Measurements from ENCODE around the gene SLC12A4. TPM values are rescaled to one million over a fixed set of nuclear protein-coding genes. Genes with fewer than 3 reads are reported as not detected.

The SLC12A4 gene
- total RNA-seq, 1 donor from 2014 or later: 117 TPM

- H3K27me3 Mint-ChIP-seq (ENCODE audit: low read depth): no peaks in the 10 kb centered on the region
- DNase-seq (ENCODE audit: low spot score): no peak
Observed at GRCh38 chr16:67935101-67935401, 33.4 kb downstream of the SLC12A4 start.

DNA sequence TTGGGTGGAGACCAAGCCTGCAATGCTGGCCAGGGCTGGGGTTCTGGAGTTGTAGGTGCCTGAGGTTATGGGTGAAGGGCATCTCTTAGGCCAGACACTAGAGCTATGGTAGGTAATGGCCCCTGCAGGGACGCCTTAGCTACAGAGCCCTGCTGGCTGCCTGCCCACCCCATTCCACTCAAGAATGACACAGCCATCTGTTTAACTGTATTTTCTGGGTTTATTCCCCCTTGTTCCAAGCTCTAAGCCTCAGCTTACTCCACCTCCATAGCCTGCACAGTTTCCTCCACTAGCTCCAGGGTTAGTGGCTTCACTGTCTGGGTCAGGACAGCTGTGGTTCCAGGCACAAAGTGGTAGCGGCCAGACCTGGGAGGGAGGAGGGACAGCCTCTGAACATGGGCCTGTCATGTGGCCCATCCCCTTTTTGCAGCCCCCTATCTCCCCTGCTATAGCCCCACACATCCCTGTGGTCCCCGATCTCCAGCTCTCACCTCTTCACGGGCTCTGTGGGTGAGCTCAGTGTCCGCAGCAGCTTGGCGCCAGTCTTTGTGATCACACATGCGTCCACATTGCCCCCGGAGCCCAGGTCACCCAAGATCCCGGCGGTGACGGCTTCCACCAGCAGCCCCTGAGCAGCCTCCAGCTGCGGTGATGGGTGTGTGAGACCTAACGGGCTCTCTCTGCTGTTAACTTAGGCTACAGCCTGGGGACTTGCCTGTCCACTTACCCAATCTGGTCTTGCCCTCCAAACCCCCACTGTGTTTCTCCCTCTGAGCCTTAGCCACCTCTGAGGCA, 33.9 kb downstream of the SLC12A4 start:
- H3K4me1 Mint-ChIP-seq (ENCODE audit: low read depth): peaks cover 27% of the 10 kb centered on the region
- peak; percentile 93 for DNase-seq (ENCODE audit: low spot score)
- peak overlapping the region; percentile 97 for H3K27ac Mint-ChIP-seq (ENCODE audit: unreplicated experiment)
- no peaks in the 10 kb centered on the region for H3K9me3 Mint-ChIP-seq (ENCODE audit: low read depth)
- peak overlapping the region; percentile 98 for H3K4me3 Mint-ChIP-seq (ENCODE audit: unreplicated experiment)
- H3K36me3 Mint-ChIP-seq (ENCODE audit: low read depth): no peaks in the 10 kb centered on the region
- TF ChIP-seq CTCF (IDR thresholded peaks at IDR 0.05): no peak
- H3K27me3 Mint-ChIP-seq (ENCODE audit: low read depth): no peaks in the 10 kb centered on the region

More at GRCh38 chr16:67935101-67935401, 33.4 kb downstream of the SLC12A4 start:
- no peak for TF ChIP-seq CTCF (IDR thresholded peaks at IDR 0.05)
- no peaks in the 10 kb centered on the region for H3K9me3 Mint-ChIP-seq (ENCODE audit: low read depth)
- peak overlapping the region; percentile 98 for H3K4me3 Mint-ChIP-seq (ENCODE audit: unreplicated experiment)
- H3K36me3 Mint-ChIP-seq (ENCODE audit: low read depth): peaks cover 2% of the 10 kb centered on the region
- peaks cover 27% of the 10 kb centered on the region for H3K4me1 Mint-ChIP-seq (ENCODE audit: low read depth)
- peak overlapping the region; percentile 97 for H3K27ac Mint-ChIP-seq (ENCODE audit: unreplicated experiment)

DNA sequence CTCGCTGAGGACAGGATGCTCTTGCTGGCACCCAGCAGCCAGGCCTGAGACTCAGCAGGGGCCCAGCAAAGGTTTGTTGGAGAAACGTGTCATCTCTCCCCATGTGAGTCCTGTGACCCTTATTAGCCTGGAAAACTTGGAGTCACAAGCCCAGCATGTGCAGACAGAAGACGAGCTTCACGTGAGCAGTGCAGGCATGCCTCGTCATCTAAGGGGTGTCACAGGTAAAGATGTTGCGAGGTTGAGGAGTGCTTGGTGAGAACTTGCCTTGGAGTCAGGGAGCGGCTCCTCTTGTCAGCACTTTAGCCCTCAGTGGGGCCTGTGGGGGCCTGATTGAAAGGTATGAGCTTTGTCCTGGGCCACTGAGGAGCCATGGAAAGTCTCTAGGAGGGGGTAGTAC, 34.6 kb downstream of the SLC12A4 start:
- peak overlapping the region; percentile 0 for H3K27ac Mint-ChIP-seq (ENCODE audit: unreplicated experiment)
- H3K27me3 Mint-ChIP-seq (ENCODE audit: low read depth): no peaks in the 10 kb centered on the region
- no peaks in the 10 kb centered on the region for H3K9me3 Mint-ChIP-seq (ENCODE audit: low read depth)
- H3K36me3 Mint-ChIP-seq (ENCODE audit: low read depth): no peaks in the 10 kb centered on the region
- H3K4me3 Mint-ChIP-seq (ENCODE audit: unreplicated experiment): no peak overlapping the region
- peaks cover 27% of the 10 kb centered on the region for H3K4me1 Mint-ChIP-seq (ENCODE audit: low read depth)
- no peak for TF ChIP-seq CTCF (IDR thresholded peaks at IDR 0.05)
- no peak for DNase-seq (ENCODE audit: low spot score)

- Mint-ChIP-seq H3K4me1 (ENCODE audit: low read depth) (peaks cover 26% of the 10 kb centered on the region), H3K4me3 (ENCODE audit: unreplicated experiment) (no peak overlapping the region), H3K27me3 (ENCODE audit: low read depth) (no peaks in the 10 kb centered on the region), H3K9me3 (ENCODE audit: low read depth) (no peaks in the 10 kb centered on the region), H3K27ac (ENCODE audit: unreplicated experiment) (no peak overlapping the region), H3K36me3 (ENCODE audit: low read depth) (peaks cover 1% of the 10 kb centered on the region)
- DNase-seq (ENCODE audit: low spot score): peak; percentile 69
- TF ChIP-seq CTCF (IDR thresholded peaks at IDR 0.05): no peak
Observed at GRCh38 chr16:67932462-67932840, 36.0 kb downstream of the SLC12A4 start.

GRCh38 chr16:67931712-67932461, 36.5 kb downstream of the SLC12A4 start, which contains the start of gene CTRL:
Gene CTRL (minus strand): TSS chr16:67931862. CDS start chr16:67931852, 10 bp downstream.
- no peak for DNase-seq (ENCODE audit: low spot score)
- Mint-ChIP-seq H3K9me3 (ENCODE audit: low read depth) (no peaks in the 10 kb centered on the region), H3K36me3 (ENCODE audit: low read depth) (peaks cover 1% of the 10 kb centered on the region), H3K4me3 (ENCODE audit: unreplicated experiment) (no peak within 1 kb of the TSS), H3K4me1 (ENCODE audit: low read depth) (peaks cover 21% of the 10 kb centered on the region), H3K27ac (ENCODE audit: unreplicated experiment) (no peak within 1 kb of the TSS), H3K27me3 (ENCODE audit: low read depth) (no peaks in the 10 kb centered on the region)
- TF ChIP-seq CTCF (IDR thresholded peaks at IDR 0.05): peak; percentile 47
